ENCODE measurements around the gene COX7C. TPM values are rescaled to one million over a fixed set of nuclear protein-coding genes. Genes with fewer than 3 reads are reported as not detected.
"Not testable (repeated sequence)": the region's sequence is repeated elsewhere in the genome, so short reads cannot be mapped to it uniquely, and the experiment has no call there.

COX7C gene
- total RNA-seq, 2 donors from 2014 or later = 912 to 930 TPM

GRCh38 chr5:86645885-86646284, 28.1 kb downstream of the COX7C start:
- peaks cover 49% of the 10 kb centered on the region for H3K4me1 Mint-ChIP-seq

GRCh38 chr5:86646671-86647070, 28.9 kb downstream of the COX7C start:
- Mint-ChIP-seq H3K27me3 (ENCODE audit: insufficient read depth) (no peaks in the 10 kb centered on the region), H3K36me3 (ENCODE audit: low read depth) (no peaks in the 10 kb centered on the region), H3K4me1 (peaks cover 42% of the 10 kb centered on the region), H3K4me3 (no peak overlapping the region), H3K9me3 (no peaks in the 10 kb centered on the region), H3K27ac (no peak overlapping the region)
- Histone ChIP-seq H3K9me3 (ENCODE audit: control insufficient read depth, low read length) (no peaks in the 10 kb centered on the region), H3K27me3 (ENCODE audit: control insufficient read depth, insufficient read depth, low read length, poor library complexity, severe bottlenecking) (no peaks in the 10 kb centered on the region), H3K27ac (ENCODE audit: low read depth, low read length) (no peak overlapping the region), H3K9ac (ENCODE audit: extremely low read depth, low read length, poor library complexity, severe bottlenecking) (no peak overlapping the region), H3K4me1 (ENCODE audit: control insufficient read depth, insufficient read depth, low read length) (peaks cover 5% of the 10 kb centered on the region), H3K4me3 (ENCODE audit: low read length) (no peak overlapping the region), H3K36me3 (ENCODE audit: control insufficient read depth, insufficient read depth, low read length) (no peaks in the 10 kb centered on the region)
- DNase-seq = no peak
- WGBS, 2 experiments (ENCODE audit: insufficient coverage in 1 of 2, insufficient read length in 1 of 2) = 78 to 92% methylated on average over 1 of the region's 1 CpG
- no peak for TF ChIP-seq CTCF (conservative IDR thresholded peaks at IDR 0.05)

More at GRCh38 chr5:86645885-86646284, 28.1 kb downstream of the COX7C start:
- H3K27me3 ChIP-seq (ENCODE audit: control insufficient read depth, insufficient read depth, low read length, poor library complexity, severe bottlenecking) = no peaks in the 10 kb centered on the region
- no peak overlapping the region for H3K9ac ChIP-seq (ENCODE audit: extremely low read depth, low read length, poor library complexity, severe bottlenecking)
- Mint-ChIP-seq H3K4me3 (no peak overlapping the region), H3K36me3 (ENCODE audit: low read depth) (no peaks in the 10 kb centered on the region), H3K9me3 (no peaks in the 10 kb centered on the region), H3K27me3 (ENCODE audit: insufficient read depth) (no peaks in the 10 kb centered on the region), H3K27ac (no peak overlapping the region)
- no peak for TF ChIP-seq CTCF (conservative IDR thresholded peaks at IDR 0.05)
- no peaks in the 10 kb centered on the region for H3K36me3 ChIP-seq (ENCODE audit: control insufficient read depth, insufficient read depth, low read length)
- no peaks in the 10 kb centered on the region for H3K9me3 ChIP-seq (ENCODE audit: control insufficient read depth, low read length)
- DNase-seq = no peak
- H3K4me1 ChIP-seq (ENCODE audit: control insufficient read depth, insufficient read depth, low read length) = peaks cover 9% of the 10 kb centered on the region
- no peak overlapping the region for H3K4me3 ChIP-seq (ENCODE audit: low read length)
- H3K27ac ChIP-seq (ENCODE audit: low read depth, low read length) = no peak overlapping the region

- Histone ChIP-seq H3K36me3 (ENCODE audit: control insufficient read depth, insufficient read depth, low read length) (no peaks in the 10 kb centered on the region), H3K4me1 (ENCODE audit: control insufficient read depth, insufficient read depth, low read length) (peaks cover 5% of the 10 kb centered on the region), H3K4me3 (ENCODE audit: low read length) (no peak overlapping the region), H3K27ac (ENCODE audit: low read depth, low read length) (no peak overlapping the region), H3K9me3 (ENCODE audit: control insufficient read depth, low read length) (no peaks in the 10 kb centered on the region), H3K27me3 (ENCODE audit: control insufficient read depth, insufficient read depth, low read length, poor library complexity, severe bottlenecking) (no peaks in the 10 kb centered on the region), H3K9ac (ENCODE audit: extremely low read depth, low read length, poor library complexity, severe bottlenecking) (no peak overlapping the region)
- Mint-ChIP-seq H3K27ac (no peak overlapping the region), H3K4me3 (no peak overlapping the region), H3K9me3 (no peaks in the 10 kb centered on the region), H3K36me3 (ENCODE audit: low read depth) (no peaks in the 10 kb centered on the region), H3K4me1 (peaks cover 27% of the 10 kb centered on the region), H3K27me3 (ENCODE audit: insufficient read depth) (no peaks in the 10 kb centered on the region)
- DNase-seq = no peak
- 95 to 100% methylated on average over 1 to 3 of the region's 3 CpGs for WGBS, 2 experiments (ENCODE audit: insufficient coverage in 1 of 2, insufficient read length in 1 of 2)
- TF ChIP-seq CTCF (conservative IDR thresholded peaks at IDR 0.05) = no peak
Measured at GRCh38 chr5:86649832-86650505, 32.2 kb downstream of the COX7C start.

GRCh38 chr5:86660771-86661170, 43.0 kb downstream of the COX7C start:
- not testable (repeated sequence) for H3K36me3 ChIP-seq (ENCODE audit: control insufficient read depth, insufficient read depth, low read length); H3K9ac ChIP-seq (ENCODE audit: extremely low read depth, low read length, poor library complexity, severe bottlenecking); H3K27ac Mint-ChIP-seq; H3K27ac ChIP-seq (ENCODE audit: low read depth, low read length); H3K4me3 ChIP-seq (ENCODE audit: low read length); H3K4me1 Mint-ChIP-seq; H3K36me3 Mint-ChIP-seq (ENCODE audit: low read depth); H3K9me3 ChIP-seq (ENCODE audit: control insufficient read depth, low read length); H3K27me3 ChIP-seq (ENCODE audit: control insufficient read depth, insufficient read depth, low read length, poor library complexity, severe bottlenecking); H3K27me3 Mint-ChIP-seq (ENCODE audit: insufficient read depth); H3K4me3 Mint-ChIP-seq; DNase-seq; H3K4me1 ChIP-seq (ENCODE audit: control insufficient read depth, insufficient read depth, low read length)
- WGBS, 2 experiments (ENCODE audit: insufficient coverage in 1 of 2, insufficient read length in 1 of 2) = 91% methylated on average over 2 of the region's 2 CpGs; no CpG with 5 or more reads in 1 of the 2 experiments
- H3K9me3 Mint-ChIP-seq = peaks cover 15% of the 10 kb centered on the region

All from endodermal cell (in vitro differentiated cells).